ENCODE measurements around the gene HMGXB3. TPM values are rescaled to one million over a fixed set of nuclear protein-coding genes. Genes with fewer than 3 reads are reported as not detected.
"Not testable (repeated sequence)": the region's sequence is repeated elsewhere in the genome, so short reads cannot be mapped to it uniquely, and the experiment has no call there.

Gene HMGXB3
- total and polyA plus RNA-seq, 2 donors (not counting 1 experiment from before 2014, with no cell fraction given), result 29.9 to 31.5 TPM

DNA sequence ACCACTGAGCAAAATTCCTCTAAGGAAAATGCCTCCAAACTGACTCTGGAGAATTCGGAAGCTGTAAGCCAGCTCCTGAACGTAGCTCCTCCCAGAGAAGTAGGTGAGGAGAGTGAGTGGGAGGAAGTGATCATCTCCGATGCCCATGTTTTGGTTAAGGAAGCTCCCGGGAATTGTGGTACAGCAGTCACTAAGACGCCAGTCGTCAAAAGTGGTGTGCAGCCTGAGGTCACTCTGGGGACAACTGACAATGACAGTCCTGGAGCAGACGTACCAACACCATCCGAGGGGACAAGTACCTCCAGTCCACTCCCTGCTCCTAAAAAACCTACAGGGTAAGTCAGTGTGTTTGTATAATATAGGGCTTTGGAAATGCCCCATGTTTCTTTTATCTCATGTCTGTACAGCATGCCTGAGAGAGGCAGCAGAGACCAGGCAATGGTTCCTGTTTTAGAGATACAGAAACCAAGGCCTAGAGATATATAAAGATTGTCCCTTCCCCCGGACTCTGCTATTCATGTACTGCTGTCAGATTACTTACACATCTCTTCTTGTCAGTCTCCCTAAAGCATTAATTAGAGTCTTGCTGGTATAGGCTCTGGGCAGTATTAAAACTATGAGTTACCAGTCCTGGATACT lies 23.9 kb downstream of the HMGXB3 start:
- no peaks in the 10 kb centered on the region for H3K9me3 ChIP-seq (ENCODE audit: control insufficient read depth, insufficient read depth, low read depth, low read length)
- H4K20me1 ChIP-seq (ENCODE audit: control insufficient read depth, extremely low read depth, insufficient read depth, low read length), result no peaks in the 10 kb centered on the region
- H3K4me2 ChIP-seq (ENCODE audit: extremely low read depth, insufficient read depth, low read length), result no peak overlapping the region
- no peak overlapping the region for H2AFZ ChIP-seq (ENCODE audit: low read length)
- H3K27ac ChIP-seq (ENCODE audit: insufficient read depth, low read length), result no peak overlapping the region
- no peak overlapping the region for H3K9ac ChIP-seq (ENCODE audit: insufficient read depth, low read length)
- TF ChIP-seq, protein P1, sequence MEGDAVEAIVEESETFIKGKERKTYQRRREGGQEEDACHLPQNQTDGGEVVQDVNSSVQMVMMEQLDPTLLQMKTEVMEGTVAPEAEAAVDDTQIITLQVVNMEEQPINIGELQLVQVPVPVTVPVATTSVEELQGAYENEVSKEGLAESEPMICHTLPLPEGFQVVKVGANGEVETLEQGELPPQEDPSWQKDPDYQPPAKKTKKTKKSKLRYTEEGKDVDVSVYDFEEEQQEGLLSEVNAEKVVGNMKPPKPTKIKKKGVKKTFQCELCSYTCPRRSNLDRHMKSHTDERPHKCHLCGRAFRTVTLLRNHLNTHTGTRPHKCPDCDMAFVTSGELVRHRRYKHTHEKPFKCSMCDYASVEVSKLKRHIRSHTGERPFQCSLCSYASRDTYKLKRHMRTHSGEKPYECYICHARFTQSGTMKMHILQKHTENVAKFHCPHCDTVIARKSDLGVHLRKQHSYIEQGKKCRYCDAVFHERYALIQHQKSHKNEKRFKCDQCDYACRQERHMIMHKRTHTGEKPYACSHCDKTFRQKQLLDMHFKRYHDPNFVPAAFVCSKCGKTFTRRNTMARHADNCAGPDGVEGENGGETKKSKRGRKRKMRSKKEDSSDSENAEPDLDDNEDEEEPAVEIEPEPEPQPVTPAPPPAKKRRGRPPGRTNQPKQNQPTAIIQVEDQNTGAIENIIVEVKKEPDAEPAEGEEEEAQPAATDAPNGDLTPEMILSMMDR (conservative IDR thresholded peaks at IDR 0.05 in 1 of 2, IDR thresholded peaks at IDR 0.05 in 1 of 2; ENCODE audit: low read depth in 1 of 2, low read length in 2 of 2), result no peak
- no peak for TF ChIP-seq EZH2 (IDR thresholded peaks at IDR 0.05; ENCODE audit: low read length, missing control alignments)
- H3K79me2 ChIP-seq (ENCODE audit: control insufficient read depth, insufficient read depth, low read length), result no peaks in the 10 kb centered on the region
- no peak overlapping the region for H3K4me3 ChIP-seq (replicated peaks in 1 of 4; ENCODE audit: control extremely low read depth in 1 of 4, insufficient read depth in 1 of 4, low read depth in 3 of 4, low read length in 4 of 4)
- no peaks in the 10 kb centered on the region for H3K27me3 ChIP-seq (ENCODE audit: control insufficient read depth, insufficient read depth, low read length)
- H3K36me3 ChIP-seq (ENCODE audit: control insufficient read depth, insufficient read depth, low read length), result peaks cover 15% of the 10 kb centered on the region
- peaks cover 4% of the 10 kb centered on the region for H3K4me1 ChIP-seq (ENCODE audit: control insufficient read depth, extremely low read depth, insufficient read depth, low read length)
- no peak for DNase-seq (ENCODE audit: low read depth in 2 of 2)

DNA sequence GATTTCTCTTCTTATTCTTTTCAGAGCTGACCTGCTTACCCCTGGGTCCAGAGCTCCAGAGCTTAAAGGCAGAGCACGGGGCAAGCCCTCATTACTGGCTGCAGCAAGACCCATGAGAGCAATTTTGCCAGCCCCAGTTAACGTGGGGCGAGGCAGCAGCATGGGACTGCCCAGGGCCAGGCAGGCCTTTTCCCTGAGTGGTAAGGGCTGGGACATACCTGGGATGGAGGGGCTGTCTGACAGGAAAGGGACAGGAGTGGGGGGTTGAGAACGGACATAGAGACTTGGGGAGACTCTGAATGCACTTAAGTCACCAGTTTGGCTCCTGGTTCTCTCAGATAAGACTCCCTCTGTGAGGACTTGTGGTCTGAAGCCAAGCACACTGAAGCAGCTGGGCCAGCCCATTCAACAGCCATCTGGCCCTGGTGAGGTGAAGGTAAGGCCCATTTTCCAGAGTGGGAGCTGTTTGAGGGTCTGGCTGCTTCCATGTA lies 26.2 kb downstream of the HMGXB3 start:
- H3K79me2 ChIP-seq (ENCODE audit: control insufficient read depth, insufficient read depth, low read length), result no peaks in the 10 kb centered on the region
- no peak overlapping the region for H3K4me2 ChIP-seq (ENCODE audit: extremely low read depth, insufficient read depth, low read length)
- H3K27ac ChIP-seq (ENCODE audit: insufficient read depth, low read length), result no peak overlapping the region
- H3K27me3 ChIP-seq (ENCODE audit: control insufficient read depth, insufficient read depth, low read length), result no peaks in the 10 kb centered on the region
- H3K4me3 ChIP-seq (replicated peaks in 1 of 4; ENCODE audit: control extremely low read depth in 1 of 4, insufficient read depth in 1 of 4, low read depth in 3 of 4, low read length in 4 of 4), result no peak overlapping the region
- H3K36me3 ChIP-seq (ENCODE audit: control insufficient read depth, insufficient read depth, low read length), result peaks cover 16% of the 10 kb centered on the region
- H3K9me3 ChIP-seq (ENCODE audit: control insufficient read depth, insufficient read depth, low read depth, low read length), result no peaks in the 10 kb centered on the region
- H3K9ac ChIP-seq (ENCODE audit: insufficient read depth, low read length), result no peak overlapping the region
- peaks cover 4% of the 10 kb centered on the region for H3K4me1 ChIP-seq (ENCODE audit: control insufficient read depth, extremely low read depth, insufficient read depth, low read length)
- no peaks in the 10 kb centered on the region for H4K20me1 ChIP-seq (ENCODE audit: control insufficient read depth, extremely low read depth, insufficient read depth, low read length)
- no peak for TF ChIP-seq EZH2 (IDR thresholded peaks at IDR 0.05; ENCODE audit: low read length, missing control alignments)
- TF ChIP-seq, protein P1 (conservative IDR thresholded peaks at IDR 0.05 in 1 of 2, IDR thresholded peaks at IDR 0.05 in 1 of 2; ENCODE audit: low read depth in 1 of 2, low read length in 2 of 2), result no peak
- DNase-seq (ENCODE audit: low read depth in 2 of 2), result no peak
- H2AFZ ChIP-seq (ENCODE audit: low read length), result no peak overlapping the region

DNA sequence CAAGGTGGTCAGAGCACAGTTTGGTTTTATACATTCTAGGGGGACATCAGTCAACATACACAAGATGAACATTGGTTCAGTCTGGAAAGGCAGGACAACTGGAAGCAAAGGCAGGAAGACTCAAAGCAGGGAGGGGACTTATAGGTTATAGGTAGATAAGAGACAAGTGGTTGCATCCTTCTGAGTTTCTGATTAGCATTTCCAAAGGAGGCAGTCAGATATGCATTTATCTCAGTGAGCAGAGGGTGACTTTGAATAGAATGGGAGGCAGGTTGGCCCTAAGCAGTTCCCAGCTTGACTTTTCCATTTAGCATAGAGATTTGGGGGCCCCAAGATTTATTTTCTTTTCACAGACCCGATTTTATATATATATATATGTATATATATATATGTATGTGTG lies 27.5 kb downstream of the HMGXB3 start:
- H3K4me2 ChIP-seq (ENCODE audit: extremely low read depth, insufficient read depth, low read length); H4K20me1 ChIP-seq (ENCODE audit: control insufficient read depth, extremely low read depth, insufficient read depth, low read length); H2AFZ ChIP-seq (ENCODE audit: low read length); H3K9me3 ChIP-seq (ENCODE audit: control insufficient read depth, insufficient read depth, low read depth, low read length); H3K9ac ChIP-seq (ENCODE audit: insufficient read depth, low read length); H3K4me3 ChIP-seq (replicated peaks in 1 of 4; ENCODE audit: control extremely low read depth in 1 of 4, insufficient read depth in 1 of 4, low read depth in 3 of 4, low read length in 4 of 4); H3K27me3 ChIP-seq (ENCODE audit: control insufficient read depth, insufficient read depth, low read length); H3K27ac ChIP-seq (ENCODE audit: insufficient read depth, low read length); H3K4me1 ChIP-seq (ENCODE audit: control insufficient read depth, extremely low read depth, insufficient read depth, low read length); DNase-seq (ENCODE audit: low read depth in 2 of 2); H3K79me2 ChIP-seq (ENCODE audit: control insufficient read depth, insufficient read depth, low read length): not testable (repeated sequence)
- peaks cover 18% of the 10 kb centered on the region for H3K36me3 ChIP-seq (ENCODE audit: control insufficient read depth, insufficient read depth, low read length)
